ENCODE data around the gene R3HDM2. TPM values are rescaled to one million over a fixed set of nuclear protein-coding genes. Genes with fewer than 3 reads are reported as not detected.

Gene R3HDM2
- total RNA-seq, 1 experiment from 2014 or later, result 14.2 TPM

DNA sequence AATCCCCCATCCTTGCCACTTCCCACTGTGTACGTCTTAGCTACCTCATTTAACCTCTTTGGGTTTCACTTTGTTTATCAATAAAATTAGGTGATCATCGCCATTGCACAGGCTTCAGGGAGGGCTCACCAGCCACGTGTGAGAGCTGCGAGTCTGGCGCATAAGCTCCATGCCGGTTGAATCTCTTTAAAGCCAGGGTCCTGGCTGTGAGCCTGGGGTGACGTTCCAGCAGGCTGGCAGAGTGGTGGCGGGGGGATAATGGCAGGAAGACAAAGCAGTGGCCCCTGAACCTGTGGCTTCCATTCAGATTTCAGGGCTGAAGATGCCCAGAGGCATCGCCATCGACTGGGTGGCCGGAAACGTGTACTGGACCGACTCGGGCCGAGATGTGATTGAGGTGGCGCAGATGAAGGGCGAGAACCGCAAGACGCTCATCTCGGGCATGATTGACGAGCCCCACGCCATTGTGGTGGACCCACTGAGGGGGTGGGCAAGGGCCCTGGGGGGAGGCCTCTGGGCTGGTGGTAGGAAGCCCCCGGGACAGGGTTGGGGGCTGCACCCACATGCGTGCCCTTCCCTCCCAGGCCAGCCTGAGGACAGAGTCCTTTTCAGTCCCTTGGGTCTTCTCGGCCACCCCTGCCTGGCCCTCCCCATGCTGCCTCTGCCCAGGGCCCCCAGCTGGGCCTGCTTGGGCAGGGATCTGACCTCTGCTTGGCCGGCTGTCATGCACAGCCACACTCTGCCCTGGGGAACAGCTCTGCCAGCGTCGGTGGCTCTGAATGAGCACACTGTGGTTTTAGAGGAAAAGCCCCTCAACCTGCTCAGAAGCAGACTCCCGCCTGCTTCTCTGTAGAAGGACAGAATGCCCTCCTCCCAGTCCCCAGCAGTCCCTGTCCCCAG is 222.9 kb downstream of the R3HDM2 start:
- DNase-seq (ENCODE audit: low read depth in 1 of 2, low spot score in 2 of 2), result no peak
- 0 out of 2 replicates have a peak, but pooled peaks cover 3% of the 10 kb centered on the region for H3K4me1 ChIP-seq (replicated peaks)
- H3K4me3 ChIP-seq, result no peak overlapping the region
- no peaks in the 10 kb centered on the region for H3K27me3 ChIP-seq (replicated peaks)
- peaks cover 85% of the 10 kb centered on the region for H3K36me3 ChIP-seq
- H3K27ac ChIP-seq, result no peak overlapping the region
- H3K9me3 ChIP-seq (replicated peaks), result no peaks in the 10 kb centered on the region

- Histone ChIP-seq H3K36me3 (peaks cover 83% of the 10 kb centered on the region), H3K9me3 (replicated peaks) (no peaks in the 10 kb centered on the region), H3K4me3 (no peak overlapping the region), H3K27me3 (replicated peaks) (no peaks in the 10 kb centered on the region), H3K4me1 (replicated peaks) (no peaks in the 10 kb centered on the region), H3K27ac (no peak overlapping the region)
- no peak for DNase-seq (ENCODE audit: low read depth in 1 of 2, low spot score in 2 of 2)
These were observed 224.9 kb downstream of the R3HDM2 start for GRCh38 chr12:57205931-57206330.

DNA sequence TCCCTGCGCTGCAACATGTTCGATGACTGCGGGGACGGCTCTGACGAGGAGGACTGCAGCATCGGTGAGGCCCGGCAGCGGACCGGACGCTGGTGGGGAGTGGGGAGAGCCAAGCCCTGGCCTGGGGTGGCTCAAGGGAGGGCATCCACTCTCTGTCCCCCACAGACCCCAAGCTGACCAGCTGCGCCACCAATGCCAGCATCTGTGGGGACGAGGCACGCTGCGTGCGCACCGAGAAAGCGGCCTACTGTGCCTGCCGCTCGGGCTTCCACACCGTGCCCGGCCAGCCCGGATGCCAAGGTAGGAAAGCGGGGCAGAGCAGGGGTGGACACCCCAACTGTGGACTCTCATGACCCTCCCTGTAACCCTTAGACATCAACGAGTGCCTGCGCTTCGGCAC is 225.7 kb downstream of the R3HDM2 start:
- Histone ChIP-seq H3K4me3 (no peak overlapping the region), H3K27me3 (replicated peaks) (no peaks in the 10 kb centered on the region), H3K27ac (no peak overlapping the region), H3K36me3 (peaks cover 78% of the 10 kb centered on the region), H3K9me3 (replicated peaks) (no peaks in the 10 kb centered on the region), H3K4me1 (replicated peaks) (no peaks in the 10 kb centered on the region)
- DNase-seq (ENCODE audit: low read depth in 1 of 2, low spot score in 2 of 2), result no peak

DNA sequence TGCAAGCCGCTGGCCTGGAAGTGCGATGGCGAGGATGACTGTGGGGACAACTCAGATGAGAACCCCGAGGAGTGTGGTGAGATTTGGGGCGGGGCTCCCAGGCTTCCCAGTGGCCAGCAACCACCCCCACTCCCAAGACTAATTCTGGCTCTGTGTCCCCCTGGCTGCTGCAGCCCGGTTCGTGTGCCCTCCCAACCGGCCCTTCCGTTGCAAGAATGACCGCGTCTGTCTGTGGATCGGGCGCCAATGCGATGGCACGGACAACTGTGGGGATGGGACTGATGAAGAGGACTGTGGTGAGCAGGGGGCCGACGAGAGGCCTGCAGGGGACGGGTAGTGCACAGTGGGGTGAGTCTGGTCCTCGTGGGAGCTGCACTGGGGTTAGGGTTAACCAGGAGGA is 226.4 kb downstream of the R3HDM2 start:
- Histone ChIP-seq H3K4me1 (replicated peaks) (no peaks in the 10 kb centered on the region), H3K36me3 (peaks cover 76% of the 10 kb centered on the region)
- no peak for DNase-seq (ENCODE audit: low read depth in 1 of 2, low spot score in 2 of 2)

GRCh38 chr12:57203791-57204190 is 227.1 kb downstream of the R3HDM2 start:
- Histone ChIP-seq H3K27ac (no peak overlapping the region), H3K36me3 (peaks cover 76% of the 10 kb centered on the region), H3K27me3 (replicated peaks) (no peaks in the 10 kb centered on the region), H3K4me3 (no peak overlapping the region), H3K9me3 (replicated peaks) (no peaks in the 10 kb centered on the region), H3K4me1 (replicated peaks) (no peaks in the 10 kb centered on the region)
- DNase-seq (ENCODE audit: low read depth in 1 of 2, low spot score in 2 of 2), result no peak

More for the DNA sequence above, 226.4 kb downstream of the R3HDM2 start:
- no peak overlapping the region for H3K27ac ChIP-seq
- no peaks in the 10 kb centered on the region for H3K27me3 ChIP-seq (replicated peaks)
- H3K9me3 ChIP-seq (replicated peaks), result no peaks in the 10 kb centered on the region
- H3K4me3 ChIP-seq, result no peak overlapping the region

Other genes with a start within 250 kb of the R3HDM2 start
- gene NXPH4, start 214.2 kb downstream of the R3HDM2 start, total RNA-seq (2014; rRNA removed; shearing (Covaris generic)), result 0.13 TPM in 1 of 2 replicates, not detected in the other
- gene SHMT2, start 201.3 kb downstream of the R3HDM2 start, total RNA-seq (2014; rRNA removed; shearing (Covaris generic)), result 94.1 and 130 TPM in 2 replicates
- 0.68 TPM in 1 of 2 replicates, not detected in the other for gene STAC3, start 179.9 kb downstream of the R3HDM2 start, total RNA-seq (2014; rRNA removed; shearing (Covaris generic))
- gene INHBC, start 3.7 kb upstream of the R3HDM2 start, total RNA-seq (2014; rRNA removed; shearing (Covaris generic)), result 0.18 and 0.88 TPM in 2 replicates
- 2.2 and 2.5 TPM in 2 replicates for gene INHBE, start 24.3 kb upstream of the R3HDM2 start, total RNA-seq (2014; rRNA removed; shearing (Covaris generic))
- gene GLI1, start 28.7 kb upstream of the R3HDM2 start, total RNA-seq (2014; rRNA removed; shearing (Covaris generic)), result 225 and 323 TPM in 2 replicates
- gene ARHGAP9, start 48.8 kb upstream of the R3HDM2 start, total RNA-seq (2014; rRNA removed; shearing (Covaris generic)), result 30.6 TPM in 2 replicates
- gene MARS1, start 57.0 kb upstream of the R3HDM2 start, total RNA-seq (2014; rRNA removed; shearing (Covaris generic)), result 3,352 and 4,750 TPM in 2 replicates
- 564 and 686 TPM in 2 replicates for gene DDIT3, start 89.5 kb upstream of the R3HDM2 start, total RNA-seq (2014; rRNA removed; shearing (Covaris generic))
- gene MBD6, start 91.8 kb upstream of the R3HDM2 start, total RNA-seq (2014; rRNA removed; shearing (Covaris generic)), result 63.3 and 70.5 TPM in 2 replicates
- 3,855 and 4,325 TPM in 2 replicates for gene DCTN2, start 116.1 kb upstream of the R3HDM2 start, total RNA-seq (2014; rRNA removed; shearing (Covaris generic))
- gene KIF5A, start 119.0 kb upstream of the R3HDM2 start, total RNA-seq (2014; rRNA removed; shearing (Covaris generic)), result 2.1 and 2.8 TPM in 2 replicates
- 544 and 654 TPM in 2 replicates for gene PIP4K2C, start 160.1 kb upstream of the R3HDM2 start, total RNA-seq (2014; rRNA removed; shearing (Covaris generic))
- 187 and 286 TPM in 2 replicates for gene DTX3, start 173.8 kb upstream of the R3HDM2 start, total RNA-seq (2014; rRNA removed; shearing (Covaris generic))
- gene ARHGEF25, start 180.4 kb upstream of the R3HDM2 start, total RNA-seq (2014; rRNA removed; shearing (Covaris generic)), result 107 and 145 TPM in 2 replicates
- 841 and 950 TPM in 2 replicates for gene B4GALNT1, start 202.2 kb upstream of the R3HDM2 start, total RNA-seq (2014; rRNA removed; shearing (Covaris generic))

Data from SJSA1 (cell line).